ENCODE results near the gene CHST9. TPM values are rescaled to one million over a fixed set of nuclear protein-coding genes. Genes with fewer than 3 reads are reported as not detected.

CHST9 gene
- total and polyA plus RNA-seq, 9 donors = 0.09 to 0.47 (median 0.33) TPM

DNA sequence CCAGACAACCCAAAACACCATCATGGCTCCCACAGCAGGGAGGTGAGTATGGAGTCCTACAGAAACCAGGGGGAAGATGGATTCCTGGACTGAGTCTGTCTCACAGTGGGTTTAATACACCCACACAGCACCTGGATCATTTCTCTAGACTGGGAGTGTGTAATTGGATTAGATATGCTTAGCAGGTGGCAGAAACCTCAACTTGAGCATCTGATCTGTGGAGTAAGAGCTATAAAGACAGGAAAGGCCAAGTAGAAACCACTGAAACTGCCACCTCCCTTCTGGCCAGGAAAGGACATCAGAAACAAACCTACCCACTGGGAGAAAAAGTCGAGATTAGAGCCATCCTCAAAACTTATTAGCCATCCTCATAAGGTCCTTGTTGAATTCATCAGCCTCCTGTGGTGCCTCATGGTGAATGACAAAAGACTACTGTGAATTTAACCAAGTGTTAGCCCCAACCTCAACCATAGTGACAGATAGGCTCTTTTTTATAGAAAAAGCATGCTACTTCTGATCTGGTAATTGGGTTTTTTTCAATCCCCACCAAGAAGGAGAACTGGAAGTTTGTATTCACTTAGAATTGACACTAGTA lies 28.1 kb upstream of the CHST9 start:
- H3K27ac ChIP-seq (ENCODE audit: low read length) = no peak overlapping the region
- WGBS (ENCODE audit: insufficient coverage) = no CpG with 5 or more reads among the region's 1 CpG

DNA sequence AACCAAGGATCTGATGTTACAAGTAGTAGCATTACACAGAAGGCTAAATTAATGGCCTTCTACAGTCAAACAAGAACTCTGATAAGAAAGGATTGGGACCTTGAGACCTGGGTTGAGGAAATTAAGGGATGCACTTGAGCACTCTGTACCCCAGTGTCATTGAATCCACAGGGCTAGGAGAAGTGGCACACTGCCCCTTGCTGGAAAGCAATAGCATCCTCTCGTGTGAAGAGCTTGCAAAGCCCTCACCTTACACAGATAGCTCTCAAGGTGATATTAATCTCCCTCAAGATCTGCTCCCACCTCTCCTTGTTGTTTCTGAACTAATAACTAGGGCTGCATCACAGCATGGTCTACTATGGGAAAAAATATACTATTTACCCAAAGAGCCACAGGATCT lies 26.5 kb upstream of the CHST9 start:
- H3K27ac ChIP-seq (ENCODE audit: low read length) = no peak overlapping the region
- no peaks in the 10 kb centered on the region for H3K36me3 ChIP-seq (ENCODE audit: control insufficient read depth, insufficient read depth, low read length)
- 63% methylated on average over 1 of the region's 1 CpG for WGBS (ENCODE audit: insufficient coverage)
- H3K4me3 ChIP-seq (ENCODE audit: low read length) = no peak overlapping the region
- no peaks in the 10 kb centered on the region for H3K9me3 ChIP-seq (replicated peaks; ENCODE audit: control insufficient read depth, low read depth, low read length)
- no peak for DNase-seq
- no peaks in the 10 kb centered on the region for H3K4me1 ChIP-seq (ENCODE audit: control insufficient read depth, insufficient read depth, low read length)
- H3K27me3 ChIP-seq (ENCODE audit: control insufficient read depth, insufficient read depth, low read length) = no peaks in the 10 kb centered on the region

More for the DNA sequence above, 28.1 kb upstream of the CHST9 start:
- Histone ChIP-seq H3K4me3 (ENCODE audit: low read length) (no peak overlapping the region), H3K9me3 (replicated peaks; ENCODE audit: control insufficient read depth, low read depth, low read length) (no peaks in the 10 kb centered on the region), H3K27me3 (ENCODE audit: control insufficient read depth, insufficient read depth, low read length) (no peaks in the 10 kb centered on the region), H3K36me3 (ENCODE audit: control insufficient read depth, insufficient read depth, low read length) (no peaks in the 10 kb centered on the region), H3K4me1 (ENCODE audit: control insufficient read depth, insufficient read depth, low read length) (no peaks in the 10 kb centered on the region)
- DNase-seq = no peak

DNA sequence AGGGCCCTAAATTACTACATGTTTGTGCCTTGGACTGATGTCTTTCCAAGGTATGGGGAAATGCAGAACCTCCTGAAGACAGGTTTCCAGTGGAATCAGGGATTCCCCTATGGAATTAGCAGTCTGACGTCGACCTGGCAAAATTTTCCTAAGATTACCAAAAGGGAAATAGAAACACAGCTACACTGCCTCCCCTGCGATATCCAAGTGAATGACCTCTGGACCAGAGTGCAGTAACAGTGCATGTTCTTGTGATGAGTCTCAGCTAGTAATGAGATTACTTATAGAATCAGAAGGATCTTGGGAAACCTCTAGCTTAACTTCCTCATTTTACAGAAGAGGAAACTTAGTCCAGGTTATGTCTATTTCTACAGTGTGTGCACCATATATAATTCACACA lies 21.3 kb upstream of the CHST9 start:
- Histone ChIP-seq H3K27ac (ENCODE audit: low read length) (no peak overlapping the region), H3K36me3 (ENCODE audit: control insufficient read depth, insufficient read depth, low read length) (no peaks in the 10 kb centered on the region), H3K27me3 (ENCODE audit: control insufficient read depth, insufficient read depth, low read length) (no peaks in the 10 kb centered on the region), H3K4me3 (ENCODE audit: low read length) (no peak overlapping the region), H3K4me1 (ENCODE audit: control insufficient read depth, insufficient read depth, low read length) (no peaks in the 10 kb centered on the region), H3K9me3 (replicated peaks; ENCODE audit: control insufficient read depth, low read depth, low read length) (no peaks in the 10 kb centered on the region)
- no peak for DNase-seq
- no CpG with 5 or more reads among the region's 3 CpGs for WGBS (ENCODE audit: insufficient coverage)

DNA sequence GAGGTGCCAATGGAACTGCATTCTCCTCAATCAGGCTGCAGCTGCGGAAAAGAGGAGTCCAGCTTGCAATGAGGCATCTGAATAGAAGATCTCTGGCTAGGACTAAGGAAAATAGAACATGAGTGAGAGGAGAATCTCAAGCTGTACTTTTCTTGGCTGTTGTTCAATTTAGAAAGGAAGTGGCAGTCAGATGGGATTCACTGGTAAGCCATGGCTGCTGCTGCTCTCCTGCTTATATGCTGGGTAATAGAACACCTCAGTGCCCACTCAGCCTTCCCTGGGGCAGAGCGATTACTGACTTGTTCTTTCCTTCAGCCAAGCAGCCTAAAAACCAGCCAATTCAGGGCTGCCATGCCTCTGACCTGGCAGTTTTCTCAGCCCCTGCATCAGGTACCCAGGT lies 17.6 kb upstream of the CHST9 start:
- 75% methylated on average over 2 of the region's 2 CpGs for WGBS (ENCODE audit: insufficient coverage)
- Histone ChIP-seq H3K36me3 (ENCODE audit: control insufficient read depth, insufficient read depth, low read length) (no peaks in the 10 kb centered on the region), H3K4me3 (ENCODE audit: low read length) (no peak overlapping the region), H3K27ac (ENCODE audit: low read length) (no peak overlapping the region), H3K9me3 (replicated peaks; ENCODE audit: control insufficient read depth, low read depth, low read length) (no peaks in the 10 kb centered on the region), H3K27me3 (ENCODE audit: control insufficient read depth, insufficient read depth, low read length) (no peaks in the 10 kb centered on the region), H3K4me1 (ENCODE audit: control insufficient read depth, insufficient read depth, low read length) (no peaks in the 10 kb centered on the region)
- DNase-seq = peak; percentile 8

DNA sequence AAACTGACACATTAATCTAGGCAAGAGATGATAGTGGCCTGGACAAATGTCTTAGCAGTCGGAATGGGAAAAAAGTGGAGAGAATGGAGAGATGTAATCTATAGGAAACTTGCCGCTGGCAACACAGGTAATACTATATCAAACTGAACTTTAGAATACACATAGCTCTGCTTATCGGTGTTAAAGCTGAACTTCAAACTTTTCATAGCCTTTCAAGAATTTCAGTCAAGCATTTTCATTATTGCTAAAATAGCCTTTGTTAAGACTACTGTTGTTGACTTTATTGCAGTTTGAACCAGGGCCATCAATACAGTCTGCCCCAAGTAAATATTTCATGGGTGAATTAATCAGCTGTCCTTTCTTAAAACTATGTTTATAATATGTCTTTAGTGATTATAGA lies 12.9 kb upstream of the CHST9 start:
- H3K36me3 ChIP-seq (ENCODE audit: control insufficient read depth, insufficient read depth, low read length) = no peaks in the 10 kb centered on the region
- no peaks in the 10 kb centered on the region for H3K9me3 ChIP-seq (replicated peaks; ENCODE audit: control insufficient read depth, low read depth, low read length)
- no peak overlapping the region for H3K27ac ChIP-seq (ENCODE audit: low read length)
- no peaks in the 10 kb centered on the region for H3K4me1 ChIP-seq (ENCODE audit: control insufficient read depth, insufficient read depth, low read length)
- no CpG with 5 or more reads among the region's 3 CpGs for WGBS (ENCODE audit: insufficient coverage)
- H3K27me3 ChIP-seq (ENCODE audit: control insufficient read depth, insufficient read depth, low read length) = no peaks in the 10 kb centered on the region
- no peak for DNase-seq
- no peak overlapping the region for H3K4me3 ChIP-seq (ENCODE audit: low read length)

DNA sequence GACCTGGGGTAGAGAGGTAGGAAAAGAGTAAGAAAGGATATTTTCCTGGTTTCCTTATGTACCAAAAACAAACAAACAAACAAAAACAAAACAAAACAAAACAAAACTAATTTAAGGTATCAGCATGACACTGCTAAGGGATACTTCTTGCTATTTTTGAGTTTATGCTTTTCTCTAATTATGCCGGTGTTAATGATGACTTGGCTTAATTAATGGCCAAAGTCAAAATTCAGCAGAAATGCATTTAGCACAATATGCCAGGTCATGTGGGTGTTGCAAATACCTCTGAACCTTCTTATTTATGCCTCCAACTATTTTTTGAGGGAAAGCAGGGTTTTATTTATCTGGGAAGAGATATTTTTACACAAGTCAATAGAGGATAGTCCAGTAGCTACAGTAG lies 3.2 kb upstream of the CHST9 start:
- peaks cover 6% of the 10 kb centered on the region for H3K4me1 ChIP-seq (ENCODE audit: control insufficient read depth, insufficient read depth, low read length)
- H3K4me3 ChIP-seq (ENCODE audit: low read length) = no peak overlapping the region
- H3K27me3 ChIP-seq (ENCODE audit: control insufficient read depth, insufficient read depth, low read length) = peaks cover 14% of the 10 kb centered on the region
- H3K9me3 ChIP-seq (replicated peaks; ENCODE audit: control insufficient read depth, low read depth, low read length) = no peaks in the 10 kb centered on the region
- H3K27ac ChIP-seq (ENCODE audit: low read length) = no peak overlapping the region
- no peak for DNase-seq
- H3K36me3 ChIP-seq (ENCODE audit: control insufficient read depth, insufficient read depth, low read length) = no peaks in the 10 kb centered on the region
- no CpG with 5 or more reads among the region's 1 CpG for WGBS (ENCODE audit: insufficient coverage)

DNA sequence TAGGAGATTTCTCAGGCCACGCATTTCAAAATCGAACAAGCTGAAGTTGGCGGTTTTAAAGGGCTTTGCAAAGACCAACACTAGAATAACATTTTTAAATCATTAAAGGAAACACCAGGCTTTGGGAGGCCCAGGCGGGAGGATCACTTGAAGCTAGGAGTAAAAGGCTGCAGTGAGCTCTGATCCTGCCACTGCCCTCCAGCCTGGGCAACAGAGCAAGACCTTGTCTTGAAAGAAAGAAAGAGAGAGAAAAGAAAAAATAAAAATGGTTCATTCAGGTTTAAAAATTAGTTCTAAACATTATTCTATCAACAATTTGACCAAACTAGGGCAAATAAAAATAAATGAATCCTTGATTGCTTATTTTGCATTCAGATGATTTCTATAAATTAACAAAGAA lies 789 bp upstream of the CHST9 start:
- no peak overlapping the region for H3K27ac ChIP-seq (ENCODE audit: low read length)
- H3K4me3 ChIP-seq (ENCODE audit: low read length) = no peak overlapping the region
- peaks cover 6% of the 10 kb centered on the region for H3K4me1 ChIP-seq (ENCODE audit: control insufficient read depth, insufficient read depth, low read length)
- WGBS (ENCODE audit: insufficient coverage) = 100% methylated on average over 1 of the region's 4 CpGs
- no peaks in the 10 kb centered on the region for H3K9me3 ChIP-seq (replicated peaks; ENCODE audit: control insufficient read depth, low read depth, low read length)
- H3K36me3 ChIP-seq (ENCODE audit: control insufficient read depth, insufficient read depth, low read length) = no peaks in the 10 kb centered on the region
- peaks cover 14% of the 10 kb centered on the region for H3K27me3 ChIP-seq (ENCODE audit: control insufficient read depth, insufficient read depth, low read length)
- no peak for DNase-seq

DNA sequence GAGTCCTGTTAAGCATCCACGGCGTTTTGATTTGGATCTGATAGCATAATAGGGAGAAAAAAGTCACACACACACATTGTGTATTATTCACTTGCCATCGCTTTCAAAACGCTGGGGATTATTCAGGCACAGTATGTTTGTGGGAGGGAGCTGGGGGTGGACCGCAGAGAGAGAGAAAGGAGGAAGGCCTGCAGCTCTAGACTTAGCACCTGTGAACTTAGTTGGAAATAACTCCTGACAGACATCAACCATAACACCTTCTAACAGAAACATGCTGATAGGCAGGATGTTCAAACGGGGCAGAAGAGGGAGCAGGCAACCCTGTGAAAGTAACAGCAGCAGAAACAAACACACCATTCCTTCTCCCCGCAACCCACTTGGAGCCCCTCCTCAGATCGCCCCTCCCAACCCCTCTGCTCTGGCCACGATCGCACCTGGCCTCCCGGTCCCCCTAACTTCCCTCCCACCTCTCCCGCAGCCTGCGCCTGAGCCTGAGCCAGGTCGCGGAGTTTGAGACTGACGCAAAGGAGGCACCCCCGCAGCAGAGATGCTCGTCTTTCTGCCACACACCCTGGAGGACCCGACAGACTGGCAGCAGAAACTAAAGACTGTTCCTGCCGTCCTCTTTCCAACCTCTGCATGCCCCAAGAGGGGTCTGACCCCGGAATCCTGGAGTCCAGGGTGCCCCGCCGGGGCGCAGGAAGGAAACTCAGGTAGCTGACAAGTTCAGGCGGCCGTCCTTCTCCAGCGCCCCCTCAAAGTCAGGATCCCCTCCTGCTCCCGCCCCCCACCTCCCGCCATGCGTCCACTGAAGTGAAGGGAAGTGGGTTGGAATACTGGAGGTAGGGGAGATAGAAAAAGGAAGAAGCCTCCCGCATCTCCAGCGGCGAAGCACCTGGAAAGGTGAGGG lies 738 bp downstream of the CHST9 start:
- no peak for DNase-seq
- H3K36me3 ChIP-seq (ENCODE audit: control insufficient read depth, insufficient read depth, low read length) = no peaks in the 10 kb centered on the region
- peaks cover 6% of the 10 kb centered on the region for H3K4me1 ChIP-seq (ENCODE audit: control insufficient read depth, insufficient read depth, low read length)
- H3K27ac ChIP-seq (ENCODE audit: low read length) = no peak overlapping the region
- peak overlapping the region; percentile 22 for H3K4me3 ChIP-seq (ENCODE audit: low read length)
- no peaks in the 10 kb centered on the region for H3K9me3 ChIP-seq (replicated peaks; ENCODE audit: control insufficient read depth, low read depth, low read length)
- peaks cover 14% of the 10 kb centered on the region for H3K27me3 ChIP-seq (ENCODE audit: control insufficient read depth, insufficient read depth, low read length)
- WGBS (ENCODE audit: insufficient coverage) = 0% methylated on average over 17 of the region's 33 CpGs

DNA sequence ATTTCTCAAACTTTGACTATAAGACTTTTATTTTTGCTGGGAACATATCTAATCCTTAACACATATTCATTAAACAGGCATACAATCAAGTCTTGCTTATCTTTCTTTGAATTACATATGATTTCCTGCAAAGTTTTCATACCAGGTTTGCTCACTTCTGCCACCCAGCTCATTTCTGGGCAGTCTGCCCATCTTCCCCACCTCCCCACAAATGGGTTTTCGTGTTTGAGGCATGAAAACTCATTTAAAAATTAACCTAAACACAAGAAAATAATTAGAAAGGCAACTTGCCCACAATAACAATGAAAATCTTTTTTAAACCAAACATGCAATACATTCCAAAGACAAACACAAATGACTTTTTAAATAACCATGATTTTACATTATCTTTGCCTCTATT lies 3.4 kb downstream of the CHST9 start:
- Histone ChIP-seq H3K27me3 (ENCODE audit: control insufficient read depth, insufficient read depth, low read length) (peaks cover 14% of the 10 kb centered on the region), H3K9me3 (replicated peaks; ENCODE audit: control insufficient read depth, low read depth, low read length) (no peaks in the 10 kb centered on the region), H3K36me3 (ENCODE audit: control insufficient read depth, insufficient read depth, low read length) (no peaks in the 10 kb centered on the region), H3K4me1 (ENCODE audit: control insufficient read depth, insufficient read depth, low read length) (peaks cover 6% of the 10 kb centered on the region), H3K27ac (ENCODE audit: low read length) (no peak overlapping the region), H3K4me3 (ENCODE audit: low read length) (no peak overlapping the region)
- WGBS (ENCODE audit: insufficient coverage) = 100% methylated on average over 1 of the region's 1 CpG
- DNase-seq = no peak

DNA sequence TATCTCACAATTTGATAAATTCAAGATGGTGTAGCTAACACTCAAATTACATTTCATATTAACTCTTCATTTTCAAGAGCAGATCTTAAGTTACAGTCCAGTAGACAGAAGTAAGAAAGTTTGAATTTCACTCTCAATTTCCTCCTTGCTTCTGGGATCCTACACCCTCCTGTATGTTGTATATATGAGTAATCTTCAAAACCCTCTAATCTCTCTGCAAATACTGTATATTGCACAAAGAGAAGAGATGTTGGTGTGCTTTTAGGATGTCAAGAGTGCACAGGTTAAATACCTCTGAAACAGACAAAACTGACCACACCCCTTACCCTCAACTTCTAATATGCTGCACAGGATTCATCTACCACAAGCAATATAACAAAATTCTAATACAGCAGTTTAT lies 6.7 kb downstream of the CHST9 start:
- no peaks in the 10 kb centered on the region for H3K4me1 ChIP-seq (ENCODE audit: control insufficient read depth, insufficient read depth, low read length)
- no peak overlapping the region for H3K4me3 ChIP-seq (ENCODE audit: low read length)
- no peak overlapping the region for H3K27ac ChIP-seq (ENCODE audit: low read length)
- H3K36me3 ChIP-seq (ENCODE audit: control insufficient read depth, insufficient read depth, low read length) = no peaks in the 10 kb centered on the region
- no peak for DNase-seq
- no peaks in the 10 kb centered on the region for H3K9me3 ChIP-seq (replicated peaks; ENCODE audit: control insufficient read depth, low read depth, low read length)
- no peaks in the 10 kb centered on the region for H3K27me3 ChIP-seq (ENCODE audit: control insufficient read depth, insufficient read depth, low read length)

Data from muscle of leg (tissue), 11 donors.